CD8-positive, alpha-beta memory T cell (primary cell): Measurements from ENCODE around the gene KDSR. TPM values are rescaled to one million over a fixed set of nuclear protein-coding genes. Genes with fewer than 3 reads are reported as not detected.
A peak's percentile ranks its signal among the peaks of the same experiment; 100 is the strongest.

Experiments
- CTCF ChIA-PET: fragments of 350-600 bp; sonication (Branson Sonifier 250); formaldehyde crosslinking; loops from one replicate; lab custom pipeline; 2021; ENCODE audit warnings: antibody characterized with exemption; lab: Charles Lee
- POLR2A ChIA-PET: fragments of 350-600 bp; sonication (Branson Sonifier 250); formaldehyde crosslinking; loops from one replicate; lab custom pipeline; 2021; ENCODE audit warnings: antibody characterized with exemption; lab: Charles Lee
- DNase-seq, 5 donors: peaks; one replicate each; pipeline versions ENCODE4 v3.0.0 to v3.0.0-alpha.2; 2020 to 2022; ENCODE audit warnings: mixed read lengths in 1 of 5
- H3K27ac ChIP-seq: one replicate; pipeline ENCODE4 v1.7.0; 2013; ENCODE audit warnings: low read depth, mild to moderate bottlenecking, low read length, moderate library complexity
- H3K27me3 ChIP-seq: 2 replicates; pipeline ENCODE4 v1.7.0; 2013; ENCODE audit warnings: low read length, mild to moderate bottlenecking; ENCODE audit not compliant: insufficient read depth, poor library complexity, severe bottlenecking
- H3K36me3 ChIP-seq: 2 replicates; pipeline ENCODE4 v1.7.0; 2013; ENCODE audit warnings: mild to moderate bottlenecking, low read length, moderate library complexity; ENCODE audit not compliant: insufficient read depth
- H3K4me1 ChIP-seq: 2 replicates; pipeline ENCODE4 v1.7.0; 2013; ENCODE audit warnings: mild to moderate bottlenecking, low read length, moderate library complexity; ENCODE audit not compliant: insufficient read depth
- H3K4me3 ChIP-seq: 2 replicates; pipeline ENCODE4 v1.7.0; 2013; ENCODE audit warnings: mild to moderate bottlenecking, low read length
- H3K9me3 ChIP-seq: 2 replicates; pipeline ENCODE4 v1.7.0; 2013; ENCODE audit warnings: mild to moderate bottlenecking, low read length
- H3K27ac Mint-ChIP-seq, 8 donors: one replicate each; pipeline ENCODE4 v1.8.0; 2020 to 2021; ENCODE audit warnings: mixed read lengths in 8 of 8, mild to moderate bottlenecking in 6 of 8, inconsistent platforms in 3 of 8, moderate library complexity in 3 of 8
- H3K27me3 Mint-ChIP-seq, 2 donors: one replicate each; pipeline ENCODE4 v1.8.0; 2020 to 2021; ENCODE audit warnings: mixed read lengths in 2 of 2, mild to moderate bottlenecking in 1 of 2, moderate library complexity in 1 of 2
- H3K36me3 Mint-ChIP-seq, 3 donors: one replicate each; pipeline ENCODE4 v1.8.0; 2020 to 2021; ENCODE audit warnings: mixed read lengths in 3 of 3, inconsistent platforms in 1 of 3, mild to moderate bottlenecking in 1 of 3
- H3K4me1 Mint-ChIP-seq, 3 donors: one replicate each; pipeline ENCODE4 v1.8.0; 2020 to 2021; ENCODE audit warnings: mixed read lengths in 3 of 3, inconsistent platforms in 1 of 3, mild to moderate bottlenecking in 1 of 3
- H3K4me3 Mint-ChIP-seq, 7 donors: one replicate each; pipeline ENCODE4 v1.8.0; 2020 to 2021; ENCODE audit warnings: mixed read lengths in 7 of 7, mild to moderate bottlenecking in 6 of 7, moderate library complexity in 4 of 7, inconsistent platforms in 2 of 7
- H3K9me3 Mint-ChIP-seq, 5 donors: one replicate each; pipeline ENCODE4 v1.8.0; 2020 to 2022; ENCODE audit warnings: mixed read lengths in 5 of 5, mild to moderate bottlenecking in 3 of 5, moderate library complexity in 2 of 5, inconsistent platforms in 1 of 5
- polyA plus RNA-seq: library from polyadenylated mRNA; unstranded; fragments of 300-500 nt; fragmentation: Illumina TruSeq; gene quantifications from one replicate; pipeline ENCODE4 v1.2.3, GENCODE V29; 2021
- total RNA-seq, 2 experiments: library from RNA; stranded (reverse); gene quantifications; one replicate each; pipeline ENCODE4 v1.2.3, GENCODE V29; 2021

Gene KDSR
- total and polyA plus RNA-seq, 3 experiments from 2014 or later, result 52.1 to 103 (median 55.3) TPM

DNA sequence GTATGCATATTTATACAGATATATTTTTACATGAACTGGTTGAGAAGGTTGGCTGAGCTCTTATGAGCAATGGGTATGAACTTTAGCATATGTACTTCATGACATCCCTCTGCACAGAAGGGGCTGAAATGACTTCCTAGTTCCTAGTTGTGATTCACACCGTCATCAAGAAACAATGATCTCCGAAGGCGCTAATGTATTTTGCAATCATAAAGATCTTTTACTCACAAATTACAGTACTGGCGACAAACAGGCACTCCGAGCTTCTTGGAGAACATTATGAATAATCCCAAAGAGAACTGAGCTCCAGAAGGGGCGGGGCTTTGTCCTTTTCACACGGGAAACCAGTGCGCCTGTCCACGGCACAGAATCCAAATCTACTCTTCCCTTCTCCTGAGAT is 65.6 kb downstream of the KDSR start:
- Mint-ChIP-seq H3K4me1 (peaks cover 76 to 91% (median 86%) of the 10 kb centered on the region in 3 donors), H3K36me3 (peaks cover 0 to 32% (median 3%) of the 10 kb centered on the region in 3 donors), H3K27me3 (no peaks in the 10 kb centered on the region), H3K4me3 (peak overlapping the region; percentile 67 to 87 (median 76)), H3K9me3 (no peaks in the 10 kb centered on the region), H3K27ac (peak overlapping the region; percentile 77 to 96 (median 92))
- Histone ChIP-seq H3K27me3 (no peaks in the 10 kb centered on the region), H3K9me3 (no peaks in the 10 kb centered on the region), H3K27ac (no peak overlapping the region), H3K4me1 (peaks cover 74% of the 10 kb centered on the region), H3K4me3 (no peak overlapping the region), H3K36me3 (peaks cover 2% of the 10 kb centered on the region)
- ChIA-PET POLR2A (interaction anchor here (0.6 to 1.8 kb wide), 4 partner anchors 13 to 134 kb away, joined by 3 to 9 read pairs (median 3); partner anchors contain the start of gene BCL2), CTCF (interaction anchor here (0.6 to 5.6 kb wide), 5 partner anchors 10 to 147 kb away, joined by 4 to 58 read pairs (median 4); partner anchors contain the start of gene BCL2)
- no peak for DNase-seq

DNA sequence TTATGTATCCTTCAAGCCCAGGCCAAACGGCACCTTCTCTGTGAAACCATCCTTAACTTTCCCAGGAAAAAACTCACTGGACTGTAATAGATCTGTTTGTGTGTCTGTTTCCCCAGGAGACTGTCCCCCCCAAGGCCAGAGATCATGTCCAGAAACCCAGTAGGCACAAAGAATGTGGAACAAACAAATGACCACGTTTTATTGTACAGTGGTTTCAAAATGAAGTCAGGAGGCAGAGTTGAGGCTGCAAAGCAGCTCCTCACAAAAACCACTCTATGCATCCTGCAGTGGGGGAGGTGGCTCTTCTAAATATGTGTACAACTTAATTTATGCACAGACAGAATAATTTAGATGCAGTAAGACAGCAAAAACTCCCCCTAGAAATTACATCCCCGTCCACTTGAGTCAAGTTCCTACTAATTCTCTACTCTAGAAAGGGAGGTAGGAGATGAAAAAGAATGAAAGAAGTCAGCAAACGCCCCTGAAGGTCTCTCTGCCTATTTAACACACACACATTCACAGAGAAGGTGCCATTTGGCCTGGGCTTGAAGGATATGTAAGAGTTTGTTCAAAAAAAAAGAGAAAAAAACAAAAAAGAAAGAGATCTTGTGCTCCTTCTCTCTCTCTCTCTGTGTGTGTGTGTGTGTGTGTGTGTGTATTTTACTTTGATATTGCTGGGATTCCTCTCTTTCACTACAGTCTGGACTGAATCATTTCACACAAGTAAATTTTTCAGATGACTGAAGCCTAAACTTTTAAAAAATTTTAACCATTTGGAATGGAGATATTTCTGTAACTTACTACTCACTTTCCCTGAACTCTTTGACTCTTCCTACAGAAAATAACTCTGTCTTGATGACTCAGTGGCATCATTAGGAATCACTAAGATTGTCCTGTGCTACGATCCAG is 66.9 kb downstream of the KDSR start:
- POLR2A ChIA-PET, result interaction anchor here (0.7 to 2.7 kb wide), 3 partner anchors 18 to 660 kb away, joined by 3 to 15 read pairs (median 5); partner anchors contain the start of gene BCL2
- no peaks in the 10 kb centered on the region for H3K27me3 Mint-ChIP-seq

DNA sequence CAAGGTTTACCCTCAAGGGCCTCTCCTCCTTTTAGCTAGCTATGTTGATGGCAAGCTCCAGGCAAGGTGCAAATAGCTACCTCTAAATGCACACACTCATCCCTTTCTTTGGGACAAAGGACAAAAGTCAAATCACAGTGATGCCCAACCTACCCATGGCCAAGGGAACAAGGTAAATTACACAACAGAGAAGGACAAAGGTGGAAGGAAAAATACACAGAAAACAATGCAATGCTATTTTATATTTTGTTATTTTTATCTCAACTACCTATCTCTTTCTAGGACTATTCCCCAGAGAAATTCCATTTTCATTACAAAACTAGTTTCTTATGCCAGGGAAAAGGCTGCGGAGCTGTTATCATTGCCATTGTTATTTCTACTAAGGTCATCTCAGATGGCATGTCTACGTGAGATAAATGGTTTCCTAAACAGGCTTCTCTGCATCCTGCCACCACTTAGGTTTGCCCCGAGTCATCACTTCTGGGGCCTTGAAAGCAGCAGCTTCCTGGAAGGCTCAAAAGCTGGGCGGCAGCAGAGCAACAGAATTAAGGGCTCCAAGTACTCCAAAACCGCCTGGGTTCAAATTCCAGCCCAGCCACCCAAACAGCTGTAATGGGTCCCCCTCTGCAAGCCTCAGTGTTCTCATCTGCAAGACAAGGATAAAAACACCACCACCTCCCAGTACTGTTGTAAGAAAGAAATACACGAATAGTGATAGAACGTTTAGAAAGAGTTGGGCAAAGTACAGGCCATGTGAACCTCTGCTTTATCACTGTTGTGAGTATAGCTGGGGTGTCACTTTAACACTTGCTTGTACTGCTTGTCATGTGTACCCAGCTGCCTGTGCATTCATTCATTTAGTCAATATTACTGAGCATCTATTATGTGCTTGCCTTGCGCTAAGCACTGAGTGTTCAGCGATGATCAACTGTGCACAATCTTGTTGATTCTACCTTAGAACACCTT is 68.3 kb downstream of the KDSR start:
- POLR2A ChIA-PET, result interaction anchor here (0.7 to 2.7 kb wide), 4 partner anchors 11 to 95 kb away, joined by 3 to 15 read pairs (median 3); partner anchors contain the start of gene BCL2
- no peak overlapping the region for H3K4me3 ChIP-seq
- peaks cover 3 to 39% (median 9%) of the 10 kb centered on the region in 3 donors for H3K36me3 Mint-ChIP-seq

More for the DNA sequence above, 66.9 kb downstream of the KDSR start:
- CTCF ChIA-PET, result interaction anchor here (1.0 to 5.6 kb wide), 4 partner anchors 14 to 169 kb away, joined by 3 to 58 read pairs (median 10); partner anchors contain the start of gene BCL2
- peak overlapping the region; percentile 47 to 83 (median 74) for H3K4me3 Mint-ChIP-seq
- H3K27ac ChIP-seq, result no peak overlapping the region
- peaks cover 72 to 89% (median 83%) of the 10 kb centered on the region in 3 donors for H3K4me1 Mint-ChIP-seq
- peak overlapping the region; percentile 89 to 98 (median 94) for H3K27ac Mint-ChIP-seq
- DNase-seq, result no peak
- peaks cover 3 to 33% (median 9%) of the 10 kb centered on the region in 3 donors for H3K36me3 Mint-ChIP-seq
- no peaks in the 10 kb centered on the region for H3K9me3 Mint-ChIP-seq
- H3K4me3 ChIP-seq, result peak overlapping the region; percentile 4
- H3K36me3 ChIP-seq, result peaks cover 5% of the 10 kb centered on the region
- no peaks in the 10 kb centered on the region for H3K9me3 ChIP-seq
- peaks cover 71% of the 10 kb centered on the region for H3K4me1 ChIP-seq
- no peaks in the 10 kb centered on the region for H3K27me3 ChIP-seq

DNA sequence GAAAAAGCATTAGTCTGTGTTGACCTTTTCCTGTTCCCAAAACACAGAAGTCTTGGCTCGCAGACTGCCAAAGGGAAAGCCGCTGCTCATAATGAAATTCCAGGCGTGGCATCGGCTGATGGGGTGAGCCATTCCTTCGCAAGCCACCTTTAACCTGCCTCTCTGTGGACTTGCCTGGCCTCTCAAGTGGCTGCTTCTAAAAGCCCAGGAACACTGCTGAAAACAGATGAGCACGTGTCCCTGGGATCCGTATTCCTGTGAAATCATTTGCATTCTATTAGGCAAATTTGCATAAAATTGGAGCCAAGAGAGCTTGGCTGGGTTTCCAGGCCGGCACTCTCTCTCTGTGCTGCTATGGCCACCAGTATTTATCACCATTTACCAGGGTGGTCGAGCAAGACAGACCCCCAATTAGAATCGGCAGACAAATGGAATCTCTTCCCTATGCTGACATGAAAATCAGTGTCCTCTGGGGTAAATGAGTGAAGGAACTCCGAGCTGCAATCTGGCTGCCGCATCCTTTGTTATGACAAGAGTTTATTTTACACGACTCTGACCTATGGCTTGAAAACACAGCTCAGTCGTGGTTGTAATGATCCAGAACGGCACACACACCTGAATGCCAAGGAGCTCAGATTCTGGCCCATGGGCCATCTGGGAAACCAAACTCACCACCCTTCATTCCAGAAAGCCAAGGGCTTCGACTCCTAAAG is 69.2 kb downstream of the KDSR start:
- peak overlapping the region; percentile 54 to 98 (median 92) for H3K27ac Mint-ChIP-seq
- H3K36me3 Mint-ChIP-seq, result peaks cover 3 to 48% (median 13%) of the 10 kb centered on the region in 3 donors
- POLR2A ChIA-PET, result interaction anchor here (1.2 to 2.7 kb wide), 2 partner anchors 10 to 21 kb away, joined by 3 to 15 read pairs; partner anchors contain the start of gene BCL2
- CTCF ChIA-PET, result interaction anchor here (0.7 to 5.6 kb wide), 8 partner anchors 10 to 149 kb away, joined by 3 to 58 read pairs (median 4); partner anchors contain the start of gene BCL2
- no peaks in the 10 kb centered on the region for H3K27me3 Mint-ChIP-seq
- H3K4me3 Mint-ChIP-seq, result peak overlapping the region in 1 of 7 donors; percentile 70
- DNase-seq, result no peak
- Histone ChIP-seq H3K27me3 (no peaks in the 10 kb centered on the region), H3K27ac (no peak overlapping the region), H3K9me3 (no peaks in the 10 kb centered on the region), H3K36me3 (peaks cover 9% of the 10 kb centered on the region), H3K4me3 (no peak overlapping the region), H3K4me1 (peaks cover 58% of the 10 kb centered on the region)
- H3K9me3 Mint-ChIP-seq, result no peaks in the 10 kb centered on the region
- H3K4me1 Mint-ChIP-seq, result peaks cover 62 to 71% (median 66%) of the 10 kb centered on the region in 3 donors

More for the DNA sequence above, 68.3 kb downstream of the KDSR start:
- Histone ChIP-seq H3K4me1 (peaks cover 58% of the 10 kb centered on the region), H3K36me3 (peaks cover 5% of the 10 kb centered on the region), H3K27me3 (no peaks in the 10 kb centered on the region), H3K27ac (no peak overlapping the region), H3K9me3 (no peaks in the 10 kb centered on the region)
- Mint-ChIP-seq H3K9me3 (no peaks in the 10 kb centered on the region), H3K4me3 (peak overlapping the region; percentile 47 to 83 (median 66)), H3K4me1 (peaks cover 69 to 75% (median 70%) of the 10 kb centered on the region in 3 donors), H3K27ac (peak overlapping the region; percentile 89 to 98 (median 94)), H3K27me3 (no peaks in the 10 kb centered on the region)
- DNase-seq, result peak in 2 of 5 donors; percentile 10 to 58
- CTCF ChIA-PET, result interaction anchor here (0.7 to 5.6 kb wide), 8 partner anchors 10 to 143 kb away, joined by 3 to 58 read pairs (median 4); partner anchors contain the start of gene BCL2

DNA sequence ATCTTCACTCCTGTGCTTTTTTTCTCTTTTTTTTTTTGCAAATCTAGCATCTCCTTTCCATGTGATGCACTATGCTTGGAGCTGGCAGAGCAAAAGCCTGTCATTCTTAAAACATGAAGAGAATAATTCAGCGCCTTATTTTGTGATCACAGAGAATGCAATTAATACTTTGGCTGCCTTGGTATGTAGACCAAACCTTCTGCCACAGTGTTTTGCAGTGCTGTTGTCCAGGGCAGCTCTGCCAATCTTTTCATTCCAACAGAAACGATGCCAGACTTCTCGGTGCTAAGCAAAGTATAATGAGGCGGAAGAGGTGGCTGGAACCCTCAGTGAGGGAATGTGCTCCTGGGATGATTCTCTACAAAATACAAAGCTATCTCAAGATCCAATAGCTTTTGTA is 73.1 kb downstream of the KDSR start:
- Mint-ChIP-seq H3K27ac (peak overlapping the region in 4 of 8 donors; percentile 56 to 85 (median 80)), H3K27me3 (no peaks in the 10 kb centered on the region), H3K36me3 (peaks cover 0 to 50% (median 19%) of the 10 kb centered on the region in 3 donors), H3K4me3 (peak overlapping the region in 1 of 7 donors; percentile 55), H3K4me1 (peaks cover 24 to 66% (median 27%) of the 10 kb centered on the region in 3 donors), H3K9me3 (no peaks in the 10 kb centered on the region)
- Histone ChIP-seq H3K27ac (no peak overlapping the region), H3K4me1 (peaks cover 60% of the 10 kb centered on the region), H3K27me3 (no peaks in the 10 kb centered on the region), H3K9me3 (no peaks in the 10 kb centered on the region), H3K36me3 (peaks cover 9% of the 10 kb centered on the region), H3K4me3 (no peak overlapping the region)
- no peak for DNase-seq
- POLR2A ChIA-PET, result no interaction called here
- CTCF ChIA-PET, result interaction anchor here (4.2 kb wide), 1 partner anchor 24 kb away, joined by 19 read pairs; no protein-coding TSS in a partner anchor

DNA sequence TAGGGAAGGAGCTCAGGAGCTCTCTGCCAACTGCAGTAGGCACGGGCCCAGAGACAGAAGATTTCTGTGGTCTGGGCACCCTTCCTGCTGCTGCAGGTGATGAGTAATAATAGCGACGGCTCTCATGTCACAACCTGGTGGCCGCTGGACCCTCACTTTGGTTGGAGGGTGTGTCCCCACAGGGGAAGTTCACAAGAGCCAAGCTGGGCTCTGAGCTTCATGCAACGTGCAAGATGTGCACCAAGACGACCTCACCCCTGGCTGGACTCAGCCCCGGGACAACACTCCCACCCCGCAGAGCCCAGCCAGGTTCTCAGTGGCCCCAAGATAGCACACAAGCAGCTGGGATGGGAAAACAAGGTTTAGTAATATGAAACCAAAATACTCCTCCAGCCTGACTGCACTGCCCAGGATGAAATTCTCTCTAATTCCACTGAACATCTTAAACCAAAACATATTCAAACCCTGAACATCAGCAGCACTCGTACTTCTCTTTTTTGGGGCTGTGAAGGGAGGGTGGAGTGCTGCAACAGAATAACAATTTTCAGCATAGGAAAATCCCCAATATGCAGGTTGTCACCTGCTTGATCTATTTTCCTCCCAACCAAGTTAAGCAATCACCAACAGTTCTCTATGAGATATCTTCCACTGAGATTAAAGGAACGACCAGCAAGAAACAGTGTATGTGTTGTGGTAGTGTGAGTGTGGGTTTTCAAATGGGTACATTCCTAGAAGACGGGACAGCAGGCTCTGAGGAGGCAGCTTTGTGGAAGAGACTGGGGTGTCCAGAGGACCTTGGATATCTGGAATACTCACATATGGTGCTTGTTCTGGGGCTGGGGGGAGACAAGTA is 73.9 kb downstream of the KDSR start:
- DNase-seq, result peak in 2 of 5 donors; percentile 6 to 55
- H3K27ac Mint-ChIP-seq, result peak overlapping the region in 5 of 8 donors; percentile 56 to 93 (median 80)
- peak overlapping the region; percentile 14 to 79 (median 66) for H3K4me3 Mint-ChIP-seq
- peaks cover 0 to 50% (median 19%) of the 10 kb centered on the region in 3 donors for H3K36me3 Mint-ChIP-seq
- CTCF ChIA-PET, result interaction anchor here (1.4 to 4.2 kb wide), 2 partner anchors 25 to 161 kb away, joined by 4 to 19 read pairs; no protein-coding TSS in a partner anchor
- H3K4me1 Mint-ChIP-seq, result peaks cover 15 to 57% (median 19%) of the 10 kb centered on the region in 3 donors
- no peaks in the 10 kb centered on the region for H3K9me3 Mint-ChIP-seq
- no peaks in the 10 kb centered on the region for H3K27me3 Mint-ChIP-seq
- Histone ChIP-seq H3K27me3 (no peaks in the 10 kb centered on the region), H3K4me1 (peaks cover 60% of the 10 kb centered on the region), H3K4me3 (peak overlapping the region; percentile 20), H3K27ac (peak overlapping the region; percentile 12), H3K36me3 (peaks cover 9% of the 10 kb centered on the region), H3K9me3 (no peaks in the 10 kb centered on the region)
- POLR2A ChIA-PET, result interaction anchor here (1.1 to 1.3 kb wide), 4 partner anchors 11 to 132 kb away, joined by 3 to 5 read pairs (median 4); no protein-coding TSS in a partner anchor
